Measurements from ENCODE around the gene FGFR3.

GRCh38 chr4:1750381-1751154 lies 42.5 kb upstream of the FGFR3 start:
- no peak for TF ChIP-seq POLR2AphosphoS5 (IDR thresholded peaks at IDR 0.05; ENCODE audit: control insufficient read depth, insufficient read depth, low read depth, low read length)
- TF ChIP-seq GABPB2 (CRISPR knock-in tag; conservative IDR thresholded peaks at IDR 0.05) = no peak
- no peak for TF ChIP-seq ZFX (CRISPR knock-in tag; IDR thresholded peaks at IDR 0.05)
- no peak for TF ChIP-seq GABPA (tag; conservative IDR thresholded peaks at IDR 0.05; ENCODE audit: low read depth)
- TF ChIP-seq THAP12 (CRISPR knock-in tag; IDR thresholded peaks at IDR 0.05) = no peak
- TF ChIP-seq CTCF (IDR thresholded peaks at IDR 0.05 in 2 of 3, conservative IDR thresholded peaks at IDR 0.05 in 1 of 3; ENCODE audit: insufficient read depth in 2 of 3, low read depth in 1 of 3, low read length in 3 of 3) = no peak
- no peak for TF ChIP-seq SETDB1 (IDR thresholded peaks at IDR 0.05; ENCODE audit: low read length)
- no peak for TF ChIP-seq SP1 (CRISPR knock-in tag; IDR thresholded peaks at IDR 0.05)
- TF ChIP-seq YY1 (IDR thresholded peaks at IDR 0.05; ENCODE audit: borderline replicate concordance in 1 of 3, control insufficient read depth in 1 of 3, extremely low read depth in 1 of 3, insufficient read depth in 3 of 3, insufficient read length in 1 of 3, insufficient replicate concordance in 2 of 3, low read depth in 1 of 3, low read length in 2 of 3) = no peak
- TF ChIP-seq SP2 (IDR thresholded peaks at IDR 0.05; ENCODE audit: extremely low read depth, low read depth, low read length, poor library complexity, severe bottlenecking) = no peak
